HG03196 (cell line): ENCODE measurements around the gene MVB12A.

Source experiments
- ATAC-seq: cut with Tn5 transposase; IDR thresholded peaks from one replicate; pipeline ENCODE4 v1.9.1; 2021; ENCODE audit not compliant: unreplicated experiment

Gene MVB12A

GRCh38 chr19:17404621-17405249, 15.1 kb upstream of the MVB12A start:
- ATAC-seq: no peak

GRCh38 chr19:17405250-17406045, 14.4 kb upstream of the MVB12A start, which contains the start of gene BST2:
BST2 (minus strand) TSS chr19:17405630; CDS start chr19:17405575, 55 bp downstream.
- peak; percentile 68 for ATAC-seq

DNA sequence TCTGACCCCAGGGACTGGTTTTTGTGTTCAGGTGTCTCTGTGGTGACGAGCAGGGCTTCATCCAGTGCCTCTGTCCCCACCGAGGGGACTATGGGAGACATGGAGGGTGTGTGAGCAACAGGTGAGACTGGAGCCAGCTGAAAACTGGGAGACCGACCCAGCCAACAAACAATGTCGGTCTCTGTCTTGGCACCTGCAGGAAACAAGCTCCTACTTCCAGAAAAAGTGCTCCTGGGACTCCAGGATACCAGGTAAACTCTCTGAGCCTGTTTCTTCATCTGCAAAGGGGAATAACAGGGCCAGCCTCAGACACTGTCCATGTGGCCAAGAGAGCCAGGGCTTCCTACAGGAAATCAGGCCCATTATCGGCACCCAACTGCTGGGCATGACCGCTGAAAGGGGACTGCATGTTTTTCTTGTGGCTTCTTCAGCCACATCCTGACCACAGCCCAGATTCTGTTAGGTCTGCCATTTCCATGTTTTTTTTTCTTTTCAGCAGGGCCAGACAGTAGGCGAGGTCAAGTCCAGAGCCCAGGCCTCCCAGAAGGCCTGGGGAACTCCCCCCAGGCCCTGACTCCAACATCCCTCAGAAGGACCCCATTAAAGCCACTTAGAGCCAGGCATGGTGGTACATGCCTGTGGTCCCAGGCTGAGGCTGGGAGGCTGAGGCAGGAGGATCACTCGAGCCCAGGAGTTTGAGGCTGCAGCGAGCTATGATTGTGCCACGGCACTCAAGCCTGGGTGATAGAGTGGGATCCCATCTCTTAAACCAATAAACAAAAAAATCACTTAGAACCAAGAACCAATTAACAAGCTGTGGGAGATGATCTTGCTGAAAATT, 13.6 kb upstream of the MVB12A start:
- peak; percentile 14 for ATAC-seq

DNA sequence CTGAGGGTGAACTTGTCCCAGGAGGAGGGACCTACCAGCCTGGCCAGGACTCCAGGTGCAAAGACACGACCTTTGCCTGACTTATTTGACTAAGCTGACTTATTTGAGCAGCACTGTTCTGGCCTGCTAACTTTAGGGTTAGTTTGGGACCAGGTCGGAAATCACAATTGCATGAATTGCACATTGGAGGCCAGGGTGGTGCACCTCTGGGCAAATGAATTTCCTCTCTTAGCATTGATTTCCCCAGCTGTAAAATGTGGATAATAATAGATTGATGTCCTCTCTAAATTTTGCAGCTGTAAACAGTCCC, 13.0 kb upstream of the MVB12A start:
- ATAC-seq: no peak

DNA sequence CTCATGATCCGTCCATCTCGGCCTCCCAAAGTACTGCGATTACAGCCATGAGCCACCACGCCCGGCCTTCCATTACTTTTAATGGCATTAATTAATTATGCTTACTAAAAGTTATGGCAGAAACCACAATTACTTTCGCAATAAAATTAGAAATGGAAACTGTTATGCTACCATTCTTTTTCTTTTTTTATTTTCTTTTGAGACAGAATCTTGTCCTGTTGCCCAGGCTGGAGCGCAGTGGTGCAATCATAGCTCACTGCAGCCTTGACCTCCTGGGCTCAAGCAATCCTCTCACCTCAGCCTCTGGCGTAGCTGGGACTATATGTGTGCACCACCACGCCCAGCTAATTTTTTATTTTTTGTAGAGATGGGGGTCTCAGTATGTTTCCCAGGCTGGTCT, 9.9 kb upstream of the MVB12A start:
- no peak for ATAC-seq

- ATAC-seq: no peak
Observed at GRCh38 chr19:17411801-17412200, 8.0 kb upstream of the MVB12A start.

DNA sequence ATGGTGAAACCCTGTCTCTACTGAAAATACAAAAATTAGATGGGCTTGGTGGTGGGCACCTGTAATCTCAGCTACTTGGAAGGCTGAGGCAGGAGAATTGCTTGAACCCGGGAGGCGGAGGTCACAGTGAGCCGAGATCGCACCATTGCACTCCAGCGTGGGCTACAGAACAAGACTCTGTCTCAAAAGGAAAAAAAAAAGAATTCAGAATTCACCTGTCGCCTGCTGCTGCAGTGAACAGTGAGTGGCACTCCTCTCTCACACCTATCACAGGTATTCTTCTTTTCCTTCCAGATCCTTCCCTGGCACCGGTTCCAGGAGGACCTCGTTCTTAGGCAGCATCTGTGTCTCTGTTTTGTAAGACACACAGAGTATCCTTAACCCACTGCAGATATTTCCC, 5.8 kb upstream of the MVB12A start:
- ATAC-seq: no peak

DNA sequence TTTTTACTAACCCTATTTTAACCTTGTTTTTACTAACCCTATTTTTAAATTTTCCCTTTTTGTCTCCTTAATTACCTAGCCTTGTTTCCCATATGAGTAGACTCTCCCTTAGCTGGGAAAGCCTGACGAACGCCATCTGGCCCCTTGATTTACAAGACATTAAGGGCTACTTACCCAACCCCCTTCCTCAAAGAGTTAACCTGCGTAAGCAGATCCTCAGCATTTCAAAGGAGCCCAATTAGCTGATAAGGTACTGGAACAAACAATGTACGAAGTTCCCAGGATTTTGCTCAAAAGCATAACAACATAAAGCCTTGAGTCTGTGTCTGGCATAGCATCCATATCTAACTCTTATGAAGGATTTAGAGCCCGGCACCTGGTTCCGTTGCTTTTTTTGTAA, 4.7 kb upstream of the MVB12A start:
- no peak for ATAC-seq

DNA sequence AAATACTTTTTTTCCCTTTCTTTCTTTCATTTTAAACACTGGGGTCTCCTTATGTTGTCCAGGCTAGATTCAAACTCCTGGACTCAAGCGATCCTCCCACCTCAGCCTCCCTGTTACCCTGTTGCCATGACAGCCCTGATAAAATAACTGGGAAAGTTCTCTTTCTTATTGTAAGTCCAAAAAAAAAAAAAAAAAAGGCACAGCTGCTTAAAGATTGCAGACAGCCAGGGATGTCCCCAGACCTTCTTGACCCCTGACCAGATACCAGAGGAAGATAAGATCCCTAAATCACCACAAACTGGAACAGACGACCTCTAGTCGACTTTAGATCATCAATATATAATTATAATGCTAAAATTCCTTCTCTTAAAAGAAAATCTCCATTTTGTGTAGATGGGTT, 1.1 kb upstream of the MVB12A start:
- no peak for ATAC-seq

DNA sequence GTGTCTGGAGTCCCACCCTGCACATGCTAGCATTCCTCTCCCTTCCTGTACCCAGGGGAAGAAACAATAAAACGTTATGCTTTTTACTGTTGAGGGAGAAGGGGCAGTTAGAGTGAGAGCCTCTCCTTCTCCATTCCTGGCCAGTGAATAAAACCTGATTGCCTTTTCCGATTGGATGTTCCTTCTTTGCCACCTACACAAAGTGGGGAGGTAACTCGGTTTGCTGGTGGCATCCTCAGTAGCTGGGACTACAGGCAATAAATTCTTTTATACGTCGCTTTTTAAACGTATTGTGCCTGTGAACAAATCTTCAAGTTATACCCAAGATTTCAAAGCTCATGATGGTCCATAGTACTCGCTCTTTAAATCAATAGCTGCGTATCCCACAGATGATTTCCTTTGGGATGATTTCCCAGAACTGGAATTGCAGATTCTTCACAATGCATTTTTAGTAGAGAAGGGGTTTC, 660 bp upstream of the MVB12A start:
- ATAC-seq: no peak

DNA sequence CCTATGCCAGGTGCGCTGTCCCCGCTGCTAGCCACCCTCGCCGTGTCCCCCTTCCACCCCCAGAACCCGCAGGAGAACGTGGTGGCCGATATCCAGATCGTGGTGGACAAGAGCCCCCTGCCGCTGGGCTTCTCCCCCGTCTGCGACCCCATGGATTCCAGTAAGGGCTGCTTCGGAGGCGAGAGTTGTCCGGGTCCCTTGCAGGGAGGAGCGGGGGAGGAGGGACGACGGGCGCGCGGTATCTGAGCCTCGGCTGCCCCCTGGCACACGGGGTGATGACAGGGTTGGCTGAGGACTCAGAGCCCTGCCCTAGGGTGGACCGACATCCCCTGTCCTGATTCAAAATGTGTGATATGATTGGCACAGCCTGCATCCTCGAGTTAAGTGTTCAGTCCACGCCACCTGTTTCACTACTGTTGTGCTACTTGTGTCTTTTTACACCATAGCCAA, 653 bp downstream of the MVB12A start:
- peak; percentile 38 for ATAC-seq

GRCh38 chr19:17421942-17422341, 2.1 kb downstream of the MVB12A start:
- ATAC-seq: no peak

DNA sequence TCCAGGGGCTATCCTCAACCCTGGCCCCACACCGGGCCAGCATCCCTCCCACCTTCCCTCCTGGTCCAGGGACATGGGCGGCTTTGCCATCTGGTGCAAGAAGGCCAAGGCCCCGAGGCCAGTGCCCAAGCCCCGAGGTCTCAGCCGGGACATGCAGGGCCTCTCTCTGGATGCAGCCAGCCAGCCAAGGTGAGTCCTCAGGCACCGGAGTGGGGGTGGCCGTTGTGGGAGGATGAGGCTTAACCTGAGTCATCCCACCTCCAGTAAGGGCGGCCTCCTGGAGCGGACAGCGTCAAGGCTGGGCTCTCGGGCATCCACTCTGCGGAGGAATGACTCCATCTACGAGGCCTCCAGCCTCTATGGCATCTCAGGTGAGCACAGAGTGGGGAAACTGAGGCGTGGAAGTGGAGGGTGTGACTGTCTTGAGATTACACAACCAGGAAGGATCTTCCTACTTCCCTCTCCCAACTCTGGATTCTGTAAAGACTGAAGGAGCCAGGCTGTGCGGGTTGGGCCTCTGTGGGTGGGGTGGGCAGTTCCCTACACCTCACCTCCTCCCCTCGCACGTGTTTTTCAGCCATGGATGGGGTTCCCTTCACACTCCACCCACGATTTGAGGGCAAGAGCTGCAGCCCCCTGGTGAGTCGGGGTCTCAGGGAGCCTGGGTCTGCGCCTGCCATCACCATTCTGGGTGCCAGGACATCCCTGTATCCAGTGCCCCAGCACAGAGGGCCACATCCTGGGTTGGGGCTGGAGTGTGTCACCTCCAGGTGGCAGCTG, 3.8 kb downstream of the MVB12A start:
- no peak for ATAC-seq

DNA sequence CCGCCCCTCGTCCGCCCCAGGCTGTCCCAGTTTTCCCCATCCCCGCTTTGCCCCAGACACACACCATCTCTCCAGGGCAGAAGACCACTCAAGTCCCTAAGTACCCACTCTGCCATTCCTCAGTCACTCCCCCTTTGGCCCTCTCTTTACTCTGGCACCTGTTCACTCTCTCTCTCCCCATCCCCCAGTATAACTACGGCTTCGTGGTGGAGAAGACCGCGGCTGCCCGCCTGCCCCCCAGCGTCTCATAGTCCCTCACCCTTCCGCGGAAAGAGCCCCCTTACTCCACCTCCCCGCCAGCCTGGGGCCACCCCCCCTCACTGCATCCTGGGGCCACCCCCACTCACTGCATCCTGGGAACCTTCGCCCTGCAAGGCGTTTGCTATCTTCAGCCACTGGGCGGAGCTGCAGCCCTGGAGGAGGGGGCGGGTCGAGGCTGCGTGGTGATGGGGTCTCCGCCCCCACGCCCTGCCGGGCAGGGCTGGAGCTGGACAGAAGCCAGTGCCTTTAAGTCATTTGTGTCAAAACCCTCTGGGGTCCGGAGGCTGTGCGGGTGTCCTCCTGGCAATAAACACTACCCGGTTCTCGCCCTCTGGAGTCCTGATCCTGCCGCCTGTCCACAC, 5.0 kb downstream of the MVB12A start:
- no peak for ATAC-seq

GRCh38 chr19:17429641-17430113, 9.8 kb downstream of the MVB12A start:
- ATAC-seq: no peak

GRCh38 chr19:17431417-17431816, 11.6 kb downstream of the MVB12A start:
- no peak for ATAC-seq

DNA sequence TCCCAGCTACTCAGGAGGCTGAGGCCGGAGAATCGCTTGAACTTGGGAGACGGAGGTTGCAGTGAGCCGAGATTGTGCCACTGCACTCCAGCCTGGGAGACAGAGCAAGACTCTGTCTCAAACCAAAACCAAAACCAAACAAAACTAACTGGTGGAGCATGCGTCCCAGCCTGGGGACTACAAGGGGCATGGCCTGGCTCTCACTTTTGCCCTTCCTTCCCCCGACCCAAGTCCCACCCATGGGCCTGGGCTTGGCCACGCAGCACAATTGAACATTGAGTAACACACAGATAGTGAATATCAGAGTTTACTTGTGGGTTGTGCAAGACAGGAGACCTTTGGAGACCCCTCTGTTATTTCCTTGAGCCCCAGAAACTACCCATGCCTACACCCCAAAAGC, 15.4 kb downstream of the MVB12A start:
- no peak for ATAC-seq

GRCh38 chr19:17436094-17436873, 16.4 kb downstream of the MVB12A start:
- ATAC-seq: no peak

GRCh38 chr19:17436874-17437267, 17.0 kb downstream of the MVB12A start:
- ATAC-seq: no peak
